Activated naive CD4-positive, alpha-beta T cell (primary cell): ENCODE results near the gene TSPAN5.

Experiments used
- DNase-seq, 4 experiments: peaks; one replicate each; lab custom pipeline; 2025; lab: John Stamatoyannopoulos, UW

TSPAN5 gene

DNA sequence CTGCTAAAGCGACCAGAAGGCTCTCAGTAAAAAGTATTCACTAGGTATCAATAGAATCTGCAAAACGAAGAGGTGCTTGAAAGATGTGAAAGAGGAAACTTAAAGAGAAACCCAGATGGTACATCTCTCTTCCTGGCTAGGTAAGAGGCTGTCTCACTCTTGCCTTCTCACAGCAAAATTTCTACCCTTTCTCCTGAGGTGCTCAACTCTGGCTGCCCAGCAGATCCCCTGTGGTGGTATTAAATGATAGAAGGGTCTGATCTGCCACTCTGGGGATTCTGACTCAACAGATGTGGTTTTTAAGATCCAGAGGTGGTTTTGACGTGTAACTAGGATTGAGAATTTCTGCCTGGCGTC lies 14.9 kb upstream of the TSPAN5 start:
- DNase-seq = no peak

- no peak for DNase-seq
Observed at GRCh38 chr4:98672583-98673287, 14.3 kb upstream of the TSPAN5 start.

GRCh38 chr4:98671131-98671530 lies 12.7 kb upstream of the TSPAN5 start:
- no peak for DNase-seq

- DNase-seq = no peak
Observed at GRCh38 chr4:98670186-98670585, 11.8 kb upstream of the TSPAN5 start.

- no peak for DNase-seq
Observed at GRCh38 chr4:98669577-98669976, 11.2 kb upstream of the TSPAN5 start.

GRCh38 chr4:98664959-98665358 lies 6.5 kb upstream of the TSPAN5 start:
- no peak for DNase-seq

- DNase-seq = peak in 2 of 4 experiments; percentile 5 to 14
Observed at GRCh38 chr4:98663226-98664006, 5.0 kb upstream of the TSPAN5 start.

- DNase-seq = peak in 2 of 4 experiments; percentile 11 to 13
Observed at GRCh38 chr4:98662626-98663225, 4.3 kb upstream of the TSPAN5 start.

- no peak for DNase-seq
Observed at GRCh38 chr4:98662055-98662453, 3.6 kb upstream of the TSPAN5 start.

- no peak for DNase-seq
Observed at GRCh38 chr4:98661371-98662054, 3.1 kb upstream of the TSPAN5 start.

DNA sequence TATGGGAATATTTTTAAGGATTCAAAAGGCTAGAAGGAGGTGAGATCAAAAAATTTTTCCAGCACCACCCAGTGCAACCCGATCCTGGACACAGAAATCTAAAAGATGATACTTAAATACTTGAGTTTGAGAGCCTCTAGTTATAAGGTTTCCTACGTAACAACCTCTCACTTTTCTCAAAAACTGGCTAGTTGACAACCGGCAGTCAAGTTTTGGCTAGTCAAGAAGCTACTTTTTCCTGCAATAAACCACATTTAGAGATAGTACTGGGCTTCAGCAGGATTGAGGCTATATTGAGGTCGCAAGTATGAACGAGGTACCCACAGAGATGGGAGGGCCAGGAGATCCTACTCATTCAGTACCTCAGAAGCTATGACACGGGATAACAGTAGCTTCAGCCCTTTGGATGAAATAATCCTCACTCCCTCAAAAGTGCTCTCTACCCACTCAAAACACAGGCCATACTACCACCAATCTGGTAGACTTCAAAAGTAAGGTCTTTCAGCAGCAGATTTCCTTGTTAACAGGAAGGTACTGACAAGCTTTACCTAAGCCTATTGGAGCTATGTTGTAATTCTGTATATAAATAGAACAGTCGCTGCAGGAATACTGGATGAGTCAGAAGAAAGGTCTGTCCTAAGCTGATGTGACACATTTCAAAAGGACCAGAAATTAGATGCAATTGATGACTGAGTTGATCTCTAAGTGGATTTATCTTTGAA lies 1.5 kb upstream of the TSPAN5 start:
- DNase-seq = no peak

DNA sequence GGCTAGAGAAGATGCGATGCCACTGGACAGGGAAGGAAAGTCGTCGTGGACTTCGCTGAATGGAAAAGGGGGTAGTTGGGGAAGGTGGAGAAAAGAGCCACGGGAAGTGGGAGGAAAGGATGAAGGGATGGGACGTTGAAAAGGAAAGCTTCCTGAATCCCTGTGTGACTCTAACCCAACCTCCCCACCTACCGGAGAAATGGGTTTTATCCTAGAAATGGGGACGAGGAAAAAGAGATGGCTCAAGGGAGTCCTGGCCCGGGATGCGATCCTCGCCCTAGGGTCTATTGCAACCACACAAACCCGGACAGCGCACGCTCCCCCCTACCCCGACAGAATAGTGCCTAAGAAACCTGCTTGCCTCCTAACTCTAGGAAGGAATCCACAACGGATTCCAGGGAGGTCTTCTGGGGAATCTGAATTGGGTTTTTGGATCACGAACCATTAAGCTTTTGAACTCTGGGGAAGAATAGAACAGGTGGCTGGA lies 738 bp upstream of the TSPAN5 start:
- no peak for DNase-seq

DNA sequence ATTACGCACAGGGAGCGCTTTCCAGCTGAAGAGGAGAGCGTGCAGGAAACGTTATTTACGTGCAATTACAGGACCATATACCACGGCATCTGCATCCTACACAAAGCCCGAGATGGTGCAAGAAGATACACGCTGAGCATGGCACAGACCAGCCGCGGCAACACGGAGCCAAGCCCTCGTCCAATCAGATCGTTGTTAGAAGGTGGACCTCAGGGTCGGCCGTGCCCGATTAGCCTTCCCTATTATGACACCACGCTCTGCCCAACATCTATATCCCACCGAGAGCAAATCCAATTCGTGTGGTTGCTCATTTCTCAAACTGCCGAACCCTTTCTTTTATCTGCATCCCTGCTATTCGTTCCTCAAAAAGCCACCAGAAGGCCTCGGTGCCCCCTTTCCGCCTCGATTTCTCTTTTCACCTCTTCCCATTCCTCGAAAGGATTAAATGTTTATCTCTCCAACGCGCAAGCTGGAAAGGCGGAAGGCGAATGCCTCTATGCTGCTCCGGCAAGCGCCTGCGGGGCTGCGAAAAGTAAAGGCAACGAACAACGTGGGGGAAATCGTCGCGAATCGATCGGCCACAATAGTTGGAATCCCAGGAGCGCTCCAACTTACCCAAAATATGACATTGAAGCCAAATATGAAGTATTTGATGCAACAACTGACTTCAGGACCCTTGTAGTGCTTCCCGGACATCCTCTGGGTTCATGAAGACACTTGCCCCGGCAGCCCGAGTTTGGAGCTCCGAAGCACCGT lies 702 bp downstream of the TSPAN5 start:
- peak in 2 of 4 experiments; percentile 26 to 30 for DNase-seq

GRCh38 chr4:98656886-98657285 lies 1.5 kb downstream of the TSPAN5 start:
- no peak for DNase-seq

GRCh38 chr4:98656443-98656842 lies 2.0 kb downstream of the TSPAN5 start:
- no peak for DNase-seq

DNA sequence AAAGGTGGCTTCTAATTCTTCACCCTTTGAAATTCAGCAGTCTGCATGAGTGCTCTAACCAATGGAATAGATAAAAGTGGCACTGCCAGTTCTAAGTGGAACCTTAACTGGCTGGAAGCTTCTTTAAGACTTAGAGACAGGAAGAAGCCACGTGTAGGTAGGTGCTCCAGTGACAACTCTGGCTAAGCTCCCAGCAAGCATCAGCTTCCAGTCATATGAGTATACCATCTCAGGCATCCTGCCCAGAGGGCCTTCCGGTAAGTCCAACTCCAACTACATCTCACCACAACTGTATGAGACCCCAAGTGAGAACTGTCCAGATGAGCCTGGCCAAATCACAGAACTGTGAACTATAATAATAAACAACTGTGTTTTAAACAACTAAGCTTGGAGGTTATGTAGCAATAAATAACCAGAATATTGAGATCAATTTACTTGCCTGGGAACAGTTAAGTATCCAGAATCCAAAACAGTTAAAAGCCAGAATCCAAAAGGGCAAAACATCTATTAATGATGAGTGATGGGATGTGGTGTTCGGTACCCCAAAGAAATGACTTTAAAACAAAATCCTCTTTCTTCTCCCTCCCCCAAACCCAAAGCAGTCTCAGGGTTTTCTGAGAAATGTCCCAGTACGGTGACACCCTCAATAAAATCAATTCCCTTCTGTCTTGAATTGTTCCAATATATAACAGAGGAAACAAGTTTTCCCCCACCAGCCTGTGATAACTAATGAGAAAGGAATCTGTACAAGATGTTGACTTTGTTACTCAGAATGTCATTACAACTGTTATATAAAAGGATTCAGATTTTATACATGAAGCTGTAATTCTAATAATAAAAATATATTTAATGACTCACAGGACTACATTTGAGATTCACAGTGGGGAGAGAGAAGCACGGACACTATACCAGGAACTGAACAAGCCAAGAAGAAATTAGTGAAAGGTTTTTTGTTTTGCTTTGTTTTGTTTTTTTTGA lies 4.2 kb downstream of the TSPAN5 start:
- DNase-seq = no peak

DNA sequence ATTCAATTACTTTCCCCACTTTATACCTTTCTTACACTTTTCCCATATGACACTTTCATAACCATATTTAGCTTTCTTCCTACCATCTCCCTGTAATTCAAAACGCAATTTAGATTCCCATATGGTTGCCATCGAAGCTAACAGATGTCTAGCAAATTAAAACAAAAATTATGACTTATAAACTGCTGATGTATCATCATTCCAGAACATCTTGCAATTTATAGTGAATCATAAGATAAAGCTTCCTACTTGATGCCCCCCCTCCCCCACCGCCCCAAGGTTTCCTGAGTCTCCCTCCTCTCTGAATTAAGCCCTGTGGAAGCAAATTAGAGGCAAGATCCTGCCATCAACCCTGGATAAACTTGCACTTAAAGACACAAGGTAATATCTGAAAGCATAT lies 5.4 kb downstream of the TSPAN5 start:
- DNase-seq = no peak

GRCh38 chr4:98648602-98649001 lies 9.8 kb downstream of the TSPAN5 start:
- no peak for DNase-seq

- no peak for DNase-seq
Observed at GRCh38 chr4:98646422-98646821, 12.0 kb downstream of the TSPAN5 start.

- no peak for DNase-seq
Observed at GRCh38 chr4:98645527-98645926, 12.9 kb downstream of the TSPAN5 start.
